Measurements from ENCODE around the gene PTP4A2.

PTP4A2 gene

DNA sequence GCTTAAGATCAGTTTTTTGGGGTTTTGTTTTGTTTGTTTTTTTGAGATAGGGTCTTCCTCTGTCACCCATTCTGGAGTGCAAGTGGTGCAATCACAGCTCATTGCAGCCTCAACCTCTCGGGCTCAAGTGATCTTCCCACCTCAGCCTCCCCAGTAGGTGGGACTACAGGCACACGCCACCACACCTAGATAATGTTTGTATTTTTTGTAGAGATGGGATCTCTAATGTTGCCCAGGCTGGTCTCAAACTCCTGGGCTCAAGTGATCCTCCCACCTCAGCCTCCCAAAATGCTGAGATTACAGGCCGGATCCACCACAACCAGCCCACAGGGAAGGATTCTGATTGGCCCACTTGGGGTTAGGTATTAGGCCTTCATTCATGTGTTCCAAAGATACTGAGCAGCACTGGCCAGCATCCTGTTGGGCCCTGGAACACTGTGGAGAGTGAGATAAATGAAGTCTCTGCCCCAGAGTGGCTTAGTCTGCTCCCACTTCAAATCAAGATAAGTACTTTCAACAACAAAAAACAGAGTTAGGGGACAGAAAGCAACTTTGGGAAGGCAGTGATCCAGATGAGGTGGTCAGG, 54.7 kb downstream of the PTP4A2 start:
- no peak for DNase-seq

DNA sequence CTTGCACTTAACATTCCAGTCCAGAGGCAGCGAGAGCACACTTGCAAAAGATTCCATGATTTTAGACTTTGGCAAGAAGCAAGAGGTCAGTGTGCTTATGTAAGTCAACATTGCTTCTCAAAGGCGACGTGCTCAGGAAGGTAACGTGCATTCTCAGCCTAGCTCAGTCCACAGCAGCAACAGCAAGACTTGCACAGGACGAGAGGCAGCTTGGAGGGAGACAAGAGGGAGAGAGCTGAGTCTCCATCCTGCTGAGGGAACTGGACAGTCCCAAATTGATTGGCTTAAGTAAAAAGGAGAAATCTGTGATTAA, 56.5 kb downstream of the PTP4A2 start:
- no peak for DNase-seq

DNA sequence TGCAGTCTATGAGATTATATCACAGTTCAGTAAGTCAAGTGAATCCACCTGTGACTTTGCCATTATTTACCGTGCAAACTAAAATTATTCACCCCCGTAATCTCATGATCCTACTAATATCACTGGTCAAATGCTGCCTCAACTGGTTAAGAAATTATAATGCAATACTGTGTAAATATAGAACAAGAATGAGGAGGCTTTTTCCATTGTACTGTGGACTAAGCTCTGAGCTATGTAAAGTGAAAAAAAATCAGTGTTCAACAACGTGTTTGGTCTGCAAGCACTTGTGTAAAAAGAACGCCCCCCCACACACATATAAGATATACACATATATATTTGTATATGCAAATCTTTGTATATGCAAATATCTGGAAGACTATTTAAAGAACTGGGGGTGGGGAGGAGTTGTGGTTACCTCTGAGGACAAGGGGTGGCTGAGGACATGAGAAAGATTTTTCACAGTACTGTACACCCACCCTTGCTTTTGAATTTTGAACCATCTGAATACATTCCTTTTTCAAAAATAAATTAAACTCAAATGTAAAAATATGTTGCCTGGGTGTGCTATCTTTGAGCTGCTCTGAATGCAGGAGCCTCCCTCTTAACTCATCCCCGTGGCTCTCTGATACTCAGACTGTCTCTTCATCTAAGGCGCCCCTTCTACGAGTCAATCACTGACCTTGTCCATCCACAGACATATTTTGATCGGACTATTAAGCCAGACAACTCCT, 57.0 kb downstream of the PTP4A2 start:
- DNase-seq: no peak

DNA sequence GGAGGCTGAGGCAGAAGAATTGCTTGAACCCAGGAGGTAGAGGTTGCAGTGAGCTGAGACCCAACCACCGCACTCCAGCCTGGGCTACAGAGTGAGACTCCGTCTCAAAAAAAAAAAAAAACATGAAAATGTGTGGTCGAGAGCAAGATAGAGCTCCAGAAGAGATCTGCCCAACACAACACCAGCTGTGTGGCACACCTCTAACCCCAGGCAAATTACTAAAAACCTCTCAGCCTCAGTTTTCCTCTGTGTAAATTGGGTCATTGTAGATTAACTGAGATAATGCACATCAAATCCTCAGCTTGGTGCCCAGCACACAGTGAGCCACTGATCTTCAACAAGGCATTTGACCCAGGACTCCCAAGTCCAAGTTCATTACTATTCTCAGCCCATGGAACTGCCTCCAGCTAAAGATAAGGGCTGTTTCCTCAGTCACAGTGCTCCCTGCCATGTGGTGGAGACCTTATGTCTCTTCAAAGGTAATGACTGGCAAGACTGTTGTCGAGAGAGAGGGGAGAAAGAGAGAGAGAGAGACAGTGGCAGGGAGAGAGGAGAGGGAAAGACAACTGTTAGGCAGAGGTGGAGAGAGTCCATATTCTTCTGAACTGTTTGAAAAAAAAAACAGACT, 58.1 kb downstream of the PTP4A2 start:
- DNase-seq: no peak

DNA sequence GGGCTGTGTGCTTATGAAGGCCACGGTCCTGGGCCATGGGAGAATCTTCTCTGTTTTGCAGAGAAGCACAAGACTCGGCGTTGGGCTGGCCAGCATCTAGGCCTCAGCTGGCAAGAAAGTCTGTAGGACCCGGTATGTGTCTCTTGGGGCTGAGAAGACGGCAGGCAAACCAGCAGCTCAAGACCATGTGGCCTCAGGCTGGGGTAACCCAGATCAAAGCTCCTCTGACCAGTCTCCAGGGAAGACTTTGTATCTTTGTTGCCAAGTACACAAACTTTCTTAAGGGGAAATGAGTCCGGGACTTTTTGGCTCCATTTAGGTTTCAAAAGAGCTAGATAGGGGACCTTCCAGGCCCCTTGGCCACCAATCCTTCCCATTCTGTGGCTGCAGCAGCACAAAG, 60.1 kb downstream of the PTP4A2 start:
- no peak for DNase-seq

DNA sequence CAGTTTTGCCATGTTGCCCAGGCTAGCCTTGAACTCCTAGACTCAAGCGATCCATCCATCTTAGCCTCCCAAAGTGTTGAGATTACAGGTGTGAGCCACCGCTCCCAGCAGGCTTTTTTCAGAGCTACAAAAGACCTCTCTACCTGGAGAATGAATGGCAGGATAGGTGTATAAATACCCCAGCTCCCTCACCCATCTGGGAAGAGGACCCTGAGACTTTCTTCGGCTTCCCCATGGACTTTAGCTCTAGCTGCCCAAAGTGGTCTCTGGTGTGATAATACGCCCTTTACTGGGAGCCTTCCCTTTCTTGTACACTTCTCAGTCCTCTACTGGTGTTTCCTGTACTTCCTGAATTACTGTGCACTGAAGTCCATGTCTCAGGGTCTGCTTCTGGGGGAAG, 60.6 kb downstream of the PTP4A2 start:
- DNase-seq: no peak

DNA sequence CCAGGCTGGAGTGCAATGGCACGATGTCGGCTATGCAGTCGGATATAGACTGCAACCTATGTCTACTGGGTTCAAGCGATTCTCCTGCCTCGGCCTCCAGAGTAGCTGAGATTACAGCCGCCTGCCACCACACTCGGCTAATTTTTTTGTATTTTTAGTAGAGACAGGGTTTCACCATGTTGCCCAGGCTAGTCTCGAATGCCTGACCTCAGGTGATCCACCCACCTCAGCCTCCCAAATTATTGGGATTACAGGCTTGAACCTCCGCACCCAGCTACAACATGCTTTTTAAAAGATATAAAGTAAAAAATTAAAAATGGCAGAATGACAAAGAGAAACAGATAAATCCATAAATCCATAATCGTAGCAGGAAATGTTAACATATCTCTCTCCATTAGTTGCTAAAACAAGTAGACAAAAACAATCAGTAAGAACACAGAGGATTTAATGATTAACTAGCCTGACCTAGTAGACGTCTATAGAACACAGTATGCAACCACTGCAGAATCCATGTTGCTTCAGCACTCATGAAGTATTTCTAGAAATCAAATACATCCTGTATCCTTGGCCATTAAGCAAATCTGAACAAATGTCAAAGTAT, 62.4 kb downstream of the PTP4A2 start:
- no peak for DNase-seq

DNA sequence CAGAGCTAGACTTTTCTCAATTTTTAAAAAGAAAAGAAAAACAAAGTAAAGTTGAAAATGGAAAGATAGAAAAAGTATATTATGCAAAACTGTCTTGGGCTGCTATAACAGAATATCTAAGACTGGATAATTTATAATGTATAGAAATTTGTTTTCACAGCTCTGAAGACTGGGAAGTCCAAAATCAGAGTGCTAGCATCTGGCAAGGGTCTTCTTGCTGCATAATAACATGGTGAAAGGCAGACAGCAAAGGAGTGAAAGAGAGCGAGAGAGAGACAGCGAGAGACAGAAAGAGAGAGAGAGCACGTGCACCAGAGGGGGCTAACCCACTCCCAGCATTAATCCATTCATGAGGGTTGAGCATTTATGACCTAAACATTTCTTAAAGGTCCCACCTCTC, 63.2 kb downstream of the PTP4A2 start:
- DNase-seq: no peak

DNA sequence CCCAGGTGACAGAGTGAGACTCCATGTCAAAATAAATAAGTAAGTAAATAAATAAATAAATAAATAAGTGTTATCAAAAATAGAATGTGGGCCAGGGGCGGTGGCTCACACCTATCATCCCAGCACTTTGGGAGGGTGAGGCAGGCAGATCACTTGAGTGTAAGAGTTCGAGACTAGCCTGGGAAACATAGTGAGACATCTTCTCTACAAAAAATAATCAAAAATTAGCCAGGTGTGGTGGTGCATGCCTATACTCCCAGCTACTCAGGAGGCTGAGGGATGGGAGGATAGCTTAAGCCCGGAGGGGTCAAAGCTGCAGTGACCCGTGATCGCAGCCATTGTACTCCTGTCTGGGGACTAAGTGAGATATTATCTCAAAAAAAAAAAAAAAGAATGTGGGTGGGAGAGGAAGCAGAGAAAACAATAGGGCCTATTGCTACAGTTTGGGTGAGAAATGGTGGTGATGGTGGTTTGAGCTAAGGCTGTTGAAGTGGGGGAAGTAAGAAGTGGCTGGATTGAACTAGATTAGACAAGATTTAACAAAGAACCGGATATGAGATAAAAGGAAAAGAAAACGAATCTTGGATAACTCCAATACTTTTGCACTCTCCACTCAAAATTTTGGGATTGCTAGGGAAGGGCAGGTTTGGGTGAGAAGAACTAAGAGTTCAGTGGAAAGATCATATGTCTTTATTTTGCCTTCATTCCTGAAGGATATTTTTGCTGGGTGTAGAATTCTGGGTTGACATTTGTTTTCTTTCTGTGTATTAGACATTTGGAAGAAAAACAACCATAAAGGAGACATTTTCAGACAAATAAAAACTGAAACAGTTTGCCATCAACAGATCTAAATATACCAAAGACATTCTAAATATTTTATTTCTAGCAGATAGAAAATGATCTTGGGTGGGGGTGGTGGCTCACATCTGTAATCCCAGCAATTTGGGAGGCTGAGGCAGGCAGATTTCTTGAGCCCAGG, 65.2 kb downstream of the PTP4A2 start:
- DNase-seq: no peak

DNA sequence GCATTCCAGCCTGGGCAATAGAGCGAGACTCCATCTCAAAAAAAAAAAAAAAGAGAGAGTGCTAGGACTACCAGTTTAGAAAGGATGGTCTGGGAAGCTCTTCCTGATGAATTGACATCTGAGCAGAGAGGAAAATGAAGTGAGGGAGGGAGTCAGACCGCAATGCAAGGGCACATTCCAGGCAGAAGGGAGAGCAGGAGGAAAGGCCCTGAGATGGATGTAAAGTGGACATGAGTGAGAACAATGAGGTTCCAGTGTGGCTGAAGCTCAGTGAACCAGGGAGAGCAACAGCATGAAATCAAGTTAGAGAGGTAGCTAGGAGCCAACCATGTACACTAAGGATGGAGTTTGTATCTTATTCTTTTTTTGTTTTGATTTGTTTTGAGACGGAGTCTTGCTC, 66.5 kb downstream of the PTP4A2 start:
- no peak for DNase-seq

DNA sequence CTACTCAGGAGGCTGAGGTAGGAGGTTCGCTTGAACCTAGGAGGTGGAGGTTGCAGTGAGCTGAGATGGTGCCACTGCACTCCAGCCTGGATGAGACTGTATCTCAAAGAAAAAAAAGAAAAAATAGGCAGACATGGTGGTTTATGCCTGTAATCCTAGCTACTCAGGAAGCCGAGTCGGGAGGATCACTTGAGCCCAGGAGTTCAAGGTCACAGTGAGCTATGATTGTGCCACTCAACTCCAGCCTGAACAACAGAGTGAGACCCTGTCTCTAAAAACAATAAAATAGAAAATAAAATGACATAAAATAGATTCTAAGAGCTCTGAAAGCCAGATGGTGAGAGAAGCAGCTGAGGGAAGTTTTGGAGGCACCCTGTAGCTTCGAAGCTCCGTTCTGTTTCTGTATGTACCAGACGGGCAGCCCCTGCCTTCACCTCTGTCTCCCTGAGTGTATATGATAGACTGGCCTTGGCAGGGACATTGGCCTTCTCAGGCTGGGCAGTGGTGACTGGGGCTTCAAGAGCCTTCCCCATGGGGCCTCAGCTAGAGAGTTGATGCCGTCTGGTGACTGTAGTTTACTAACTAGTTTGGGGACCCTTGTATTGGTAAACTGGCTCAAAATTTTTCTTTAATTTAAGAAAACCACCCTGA, 68.0 kb downstream of the PTP4A2 start:
- DNase-seq: no peak

DNA sequence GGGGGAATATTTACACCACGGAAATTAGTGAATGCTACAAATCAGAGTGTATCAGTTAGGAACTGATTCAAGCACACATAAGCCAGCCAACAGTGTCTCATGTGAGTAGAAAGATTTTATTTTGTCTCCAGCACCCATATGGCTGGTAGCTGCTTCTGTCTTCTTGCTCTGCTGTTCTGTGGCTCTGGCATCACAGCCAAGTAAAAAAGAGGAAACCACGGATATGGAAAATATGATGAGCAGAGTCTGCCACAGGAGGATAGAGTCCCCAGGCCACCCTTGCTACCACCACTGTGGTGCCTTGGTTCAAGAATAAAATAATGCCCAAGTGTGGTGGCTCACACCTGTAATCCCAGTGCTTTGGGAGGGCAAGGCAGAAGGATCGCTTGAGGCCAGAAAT, 68.7 kb downstream of the PTP4A2 start:
- DNase-seq: no peak

DNA sequence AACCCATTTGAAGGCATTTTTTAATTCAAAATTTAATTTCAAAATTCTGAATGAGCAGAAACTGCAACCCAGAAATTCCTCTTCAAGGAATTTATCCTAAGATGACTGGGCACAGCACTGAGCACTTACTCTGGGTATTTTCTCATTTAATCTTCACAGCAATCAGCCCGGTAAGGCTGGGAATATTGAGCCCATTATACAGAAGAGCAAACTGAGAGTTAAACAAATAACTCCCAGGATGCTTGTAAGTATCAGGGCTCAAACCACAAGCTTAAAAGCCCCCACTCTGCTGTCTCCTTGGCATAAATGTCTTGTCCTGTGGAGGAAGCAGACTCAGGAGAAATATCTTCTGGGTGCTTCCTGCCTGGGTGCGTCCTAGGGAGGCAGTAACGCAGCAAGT, 69.3 kb downstream of the PTP4A2 start:
- no peak for DNase-seq

DNA sequence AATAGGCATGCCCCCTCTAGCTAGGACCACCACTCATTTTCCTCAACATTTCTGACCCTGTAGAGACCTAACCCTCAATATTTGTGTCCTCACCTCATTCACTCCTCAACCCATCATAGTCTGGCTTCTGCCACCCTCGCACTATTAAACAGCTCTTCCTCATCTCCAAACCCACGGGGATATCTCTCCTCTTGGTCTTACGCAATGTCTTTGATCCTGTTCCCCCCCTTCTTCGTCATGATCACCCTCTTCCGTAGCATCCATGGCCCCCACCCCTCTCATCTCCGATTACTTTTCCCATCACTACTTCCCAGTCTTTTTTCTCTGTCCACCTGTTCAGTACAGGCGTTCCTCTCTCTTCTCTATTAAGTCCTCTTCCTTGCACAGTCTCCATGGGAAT, 70.6 kb downstream of the PTP4A2 start:
- DNase-seq: no peak

DNA sequence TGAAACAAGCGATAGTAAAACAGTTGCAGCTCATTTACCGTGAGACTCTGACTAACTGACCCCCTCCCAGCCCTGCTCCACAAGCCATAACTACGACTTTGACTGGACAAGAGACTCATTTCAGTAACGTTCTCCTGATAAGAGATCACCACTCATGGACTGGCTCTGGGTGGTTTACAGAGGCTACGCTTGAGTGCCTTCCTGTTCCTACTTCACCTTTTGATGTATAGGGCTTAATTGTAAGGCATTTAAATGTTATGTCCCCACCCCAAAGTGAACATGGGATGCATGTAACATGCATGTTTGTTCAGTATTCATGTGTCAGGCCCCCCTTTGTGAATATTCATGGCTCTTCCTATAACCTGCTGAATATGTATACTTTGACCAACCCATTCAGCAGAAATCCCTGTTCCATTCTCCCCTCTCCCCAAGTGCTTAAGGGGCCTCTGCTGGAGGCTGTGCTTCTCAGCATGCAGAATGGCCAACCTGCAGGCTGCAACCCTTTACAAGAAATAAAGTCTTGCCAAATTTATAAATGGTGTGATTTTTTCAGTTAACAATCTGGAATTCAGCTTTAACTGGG, 71.6 kb downstream of the PTP4A2 start:
- DNase-seq: no peak

DNA sequence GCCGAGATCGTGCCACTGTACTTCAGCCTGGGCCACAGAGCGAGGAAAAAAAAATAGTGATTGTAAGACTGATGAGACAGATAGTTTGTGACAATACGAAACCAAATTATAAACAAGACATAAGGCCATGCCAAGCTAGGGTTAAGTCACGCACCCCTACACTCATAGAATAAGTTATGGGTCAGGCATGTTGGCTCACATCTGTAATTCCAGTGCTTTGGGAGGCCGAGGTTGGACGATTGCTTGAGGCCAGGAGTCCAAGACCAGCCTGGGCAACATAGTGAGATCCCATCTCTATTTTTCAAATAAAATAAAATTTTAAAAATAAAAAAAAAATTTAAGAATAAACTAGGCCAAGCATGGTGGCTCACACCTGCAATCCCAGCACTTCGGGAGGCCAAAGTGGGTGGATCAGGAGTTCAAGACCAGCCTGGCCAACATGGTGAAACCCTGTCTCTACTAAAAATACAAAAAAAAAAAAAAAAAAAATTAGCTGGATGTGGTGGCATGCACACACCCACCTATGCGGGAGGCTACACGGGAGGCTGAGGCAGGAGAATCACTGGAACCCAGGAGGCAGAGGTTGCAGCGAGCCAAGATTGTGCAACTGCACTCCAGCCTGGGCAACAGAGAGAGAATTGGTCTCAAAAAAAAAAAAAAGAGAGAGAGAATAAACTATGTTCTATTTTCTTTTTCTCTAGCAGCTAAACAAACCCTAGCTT, 72.3 kb downstream of the PTP4A2 start:
- DNase-seq: no peak

DNA sequence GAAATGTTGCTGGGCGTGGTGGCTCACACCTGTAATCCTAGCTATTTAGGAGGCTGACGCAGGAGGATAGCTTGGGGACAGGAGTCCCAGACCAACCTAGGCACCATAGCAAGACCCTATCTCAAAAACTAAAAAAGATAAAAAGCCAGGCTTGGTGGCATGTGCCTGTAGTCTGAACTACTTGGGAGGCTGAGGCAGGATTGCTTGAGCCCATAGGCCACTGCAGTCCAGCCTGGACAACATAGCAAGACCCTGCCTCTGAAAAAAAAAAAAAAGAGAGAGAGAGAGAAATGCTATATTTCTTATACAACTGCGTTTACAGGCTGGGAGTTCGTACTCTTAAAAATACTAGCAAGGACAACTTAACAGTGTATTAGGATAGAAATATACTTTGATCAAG, 76.1 kb downstream of the PTP4A2 start:
- no peak for DNase-seq

DNA sequence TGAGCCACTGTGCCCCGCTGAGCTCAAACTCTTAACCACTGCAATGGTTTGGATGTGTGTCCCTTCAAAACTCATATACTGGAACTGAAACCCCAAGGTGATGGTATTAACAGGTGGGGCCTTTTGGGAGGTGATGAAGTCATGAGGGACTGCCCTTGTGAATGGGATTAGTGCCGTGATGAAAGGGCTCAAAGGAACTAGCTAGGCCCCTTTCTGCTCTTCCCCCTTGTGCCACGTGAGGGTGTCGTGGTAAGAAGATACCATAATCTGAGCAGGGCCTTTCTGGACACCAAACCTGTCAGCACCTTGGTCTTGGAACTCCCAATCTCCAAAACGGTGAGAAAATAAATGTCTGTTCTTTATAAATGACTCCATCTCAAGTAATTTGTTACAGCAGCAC, 76.8 kb downstream of the PTP4A2 start:
- no peak for DNase-seq

DNA sequence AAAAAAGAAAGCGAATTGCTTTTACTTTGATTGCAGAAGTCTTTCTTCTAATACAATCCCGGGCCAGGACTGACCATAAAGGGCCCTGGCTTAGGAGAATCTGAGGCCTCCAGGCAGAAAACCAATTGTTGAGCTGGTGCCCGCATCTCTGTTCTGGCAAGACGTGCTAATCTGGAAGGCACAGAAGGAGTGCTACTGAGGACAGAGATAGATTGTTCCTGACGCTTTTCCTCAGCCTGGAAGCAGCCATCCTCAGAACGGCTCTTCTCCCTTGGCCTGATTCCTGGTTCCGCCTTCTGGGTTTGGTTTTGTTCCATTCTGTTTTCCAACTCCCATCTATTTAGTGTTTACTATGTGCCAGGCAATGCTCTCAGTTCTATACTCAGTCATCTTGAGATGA, 77.6 kb downstream of the PTP4A2 start:
- DNase-seq: no peak

DNA sequence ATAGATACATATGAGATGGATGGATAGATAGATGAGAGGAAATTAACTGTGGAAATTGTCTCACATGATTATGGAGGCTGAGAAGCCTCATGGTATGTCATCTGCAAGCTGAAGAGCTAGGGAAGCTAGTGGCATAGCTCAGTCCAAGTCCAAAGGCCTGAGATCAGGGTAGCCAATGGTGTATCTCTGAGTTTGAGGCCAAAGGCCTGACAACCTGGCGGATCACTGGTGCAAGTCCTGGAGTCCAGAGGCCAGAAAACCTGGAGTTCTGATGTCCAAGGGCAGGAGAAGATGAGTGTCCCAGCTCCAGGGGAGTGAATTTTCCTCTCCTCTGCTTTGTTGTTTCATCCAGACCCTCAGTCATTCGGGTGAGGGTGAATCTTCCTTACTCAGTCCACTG, 78.4 kb downstream of the PTP4A2 start:
- no peak for DNase-seq

DNA sequence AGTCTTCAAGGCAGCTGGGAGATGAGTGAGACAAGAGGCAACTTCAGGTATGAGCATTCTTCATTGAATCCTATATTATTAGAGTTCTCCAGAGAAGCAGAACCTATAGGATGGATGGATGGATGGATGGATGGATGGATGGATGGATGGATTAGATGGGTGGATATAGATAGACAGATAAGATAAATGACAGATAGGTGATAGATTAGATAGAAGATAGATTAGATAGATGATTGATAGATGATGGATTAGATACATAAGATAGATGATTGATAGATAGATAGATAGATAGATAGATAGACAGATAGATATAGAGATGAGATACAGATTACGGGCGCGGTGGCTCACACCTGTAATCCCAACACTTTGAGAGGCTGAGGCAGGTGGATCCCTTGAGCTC, 79.1 kb downstream of the PTP4A2 start:
- no peak for DNase-seq

DNA sequence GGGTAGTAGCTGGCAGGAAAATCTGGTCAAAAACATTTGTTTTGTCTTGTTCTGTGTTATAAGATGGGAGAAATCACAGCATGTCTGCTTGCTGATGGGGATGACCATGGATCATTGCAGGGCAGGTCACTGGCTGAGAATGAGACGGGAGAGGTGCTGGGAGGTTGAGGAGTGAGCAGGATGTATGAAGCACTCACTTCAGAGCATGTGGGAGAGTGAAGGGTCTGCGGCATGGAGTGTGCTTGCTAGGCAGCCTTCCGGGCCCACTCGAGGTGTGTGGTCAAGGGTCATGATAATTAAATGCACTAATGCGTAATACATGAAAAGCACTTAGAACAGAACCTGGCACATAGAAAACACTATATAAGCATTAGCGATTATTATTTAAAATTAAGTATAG, 80.3 kb downstream of the PTP4A2 start:
- DNase-seq: no peak

Data from fibroblast of skin of right quadriceps (primary cell).